Coronary artery (tissue), 2 donors: ENCODE measurements around the gene IFI6.
"Not testable (repeated sequence)": the region's sequence is repeated elsewhere in the genome, so short reads cannot be mapped to it uniquely, and the experiment has no call there.

Source experiments
- DNase-seq: peaks from one replicate; pipeline ENCODE4 v3.0.0-alpha.2; 2017; ENCODE audit warnings: low spot score
- H3K27ac ChIP-seq, 2 donors: fragments of 200-600 bp; sonication (generic); one replicate each; pipeline ENCODE4 v1.5.1; 2016 to 2019
- H3K4me3 ChIP-seq: fragments of 200-600 bp; sonication (generic); 2 replicates; pipeline ENCODE4 v1.5.1; 2016; ENCODE audit warnings: mild to moderate bottlenecking, moderate library complexity
- CTCF ChIP-seq: fragments of 200-600 bp; sonication (generic); IDR thresholded peaks from one replicate; pipeline ENCODE4 v1.5.1; 2019; ENCODE audit warnings: antibody characterized with exemption

Gene IFI6

GRCh38 chr1:27649306-27649635, 22.7 kb downstream of the IFI6 start:
- DNase-seq = no peak
- H3K4me3 ChIP-seq = no peak overlapping the region
- no peak for TF ChIP-seq CTCF
- H3K27ac ChIP-seq = no peak overlapping the region

- Histone ChIP-seq H3K4me3 (no peak overlapping the region), H3K27ac (no peak overlapping the region)
- no peak for TF ChIP-seq CTCF
- DNase-seq = no peak
Measured at GRCh38 chr1:27648602-27649305, 23.2 kb downstream of the IFI6 start.

GRCh38 chr1:27647328-27647727, 24.7 kb downstream of the IFI6 start:
- H3K27ac ChIP-seq = no peak overlapping the region
- TF ChIP-seq CTCF = no peak
- no peak for DNase-seq
- H3K4me3 ChIP-seq = no peak overlapping the region

GRCh38 chr1:27646676-27647075, 25.3 kb downstream of the IFI6 start:
- no peak for DNase-seq
- TF ChIP-seq CTCF = no peak
- no peak overlapping the region for H3K27ac ChIP-seq
- H3K4me3 ChIP-seq = no peak overlapping the region

- DNase-seq = no peak
- no peak for TF ChIP-seq CTCF
- H3K27ac ChIP-seq = no peak overlapping the region
- H3K4me3 ChIP-seq = no peak overlapping the region
Measured at GRCh38 chr1:27645071-27645415, 26.9 kb downstream of the IFI6 start.

GRCh38 chr1:27644369-27645070, 27.5 kb downstream of the IFI6 start:
- no peak for DNase-seq
- no peak overlapping the region for H3K4me3 ChIP-seq
- TF ChIP-seq CTCF = no peak
- no peak overlapping the region for H3K27ac ChIP-seq

- no peak overlapping the region for H3K27ac ChIP-seq
- peak; percentile 82 for TF ChIP-seq CTCF
- DNase-seq = no peak
- no peak overlapping the region for H3K4me3 ChIP-seq
Measured at GRCh38 chr1:27643600-27644368, 28.2 kb downstream of the IFI6 start.

- H3K4me3 ChIP-seq, DNase-seq, H3K27ac ChIP-seq: not testable (repeated sequence)
Measured at GRCh38 chr1:27640514-27640913, 31.5 kb downstream of the IFI6 start.
